HepG2 (cell line): Measurements from ENCODE around the gene PLXNA1. TPM values are rescaled to one million over a fixed set of nuclear protein-coding genes. Genes with fewer than 3 reads are reported as not detected.

Experiments
- ATAC-seq: fragments of 200-7000 bp; cut with Tn5 transposase; 3 replicates; pipeline ENCODE4 v1.9.1; 2020; ENCODE audit warnings: mild to moderate bottlenecking, moderate library complexity
- BruUV-seq: library from RNA; stranded (reverse); fragments of 400-500 nt; replicated peaks from 2 replicates; lab custom pipeline; 2021; lab: Mats Ljungman, UMichigan
- CTCF ChIA-PET: fragments of 300-600 bp; formaldehyde crosslinking; extraction: SDS; loops from one replicate; lab custom pipeline; 2021; ENCODE audit warnings: low total read pairs, inconsistent platforms, low intra/inter-chr PET ratio; lab: Yijun Ruan, JAX
- POLR2A ChIA-PET: fragments of 350-600 bp; sonication (Branson Sonifier 250); formaldehyde crosslinking; loops from one replicate; lab custom pipeline; 2020; ENCODE audit warnings: antibody characterized with exemption, inconsistent platforms; lab: Yijun Ruan, JAX
- DNase-seq: peaks from one replicate; pipeline ENCODE4 v3.0.0-alpha.2; 2015; ENCODE audit warnings: low spot score
- FAIRE-seq: peaks from 3 replicates; lab custom pipeline; 2011; peaks lifted over from hg19 to GRCh38; lab: Jason Lieb, UNC
- H2AFZ ChIP-seq: one replicate; pipeline ENCODE4 v1.6.1; 2011; ENCODE audit warnings: low read length, inconsistent platforms
- H3K27ac ChIP-seq: fragments of 300-600 bp; 3 replicates; pipeline ENCODE4 v1.8.0; 2011; ENCODE audit warnings: mixed run types, mild to moderate bottlenecking, mixed read lengths, low read length, inconsistent platforms; ENCODE audit not compliant: insufficient read depth; ENCODE audit errors: extremely low read length
- H3K27me3 ChIP-seq, 2 experiments: fragments of 200-600 bp in 1 of 2; 2 replicates in 1 of 2; 3 replicates in 1 of 2; pipeline versions ENCODE4 v1.6.0 to v1.8.0; 2011; ENCODE audit warnings: low read length in 2 of 2, mild to moderate bottlenecking in 2 of 2, moderate library complexity in 2 of 2, inconsistent platforms in 1 of 2; ENCODE audit not compliant: insufficient read depth in 2 of 2, control insufficient read depth in 1 of 2
- H3K36me3 ChIP-seq, 2 experiments: fragments of 200-600 bp in 1 of 2; replicated peaks in 1 of 2; 2 replicates in 1 of 2; 3 replicates in 1 of 2; pipeline versions ENCODE4 v1.5.1 to v1.8.0; 2011; ENCODE audit warnings: low read length in 2 of 2, inconsistent platforms in 1 of 2; ENCODE audit not compliant: insufficient read depth in 2 of 2, control insufficient read depth in 1 of 2
- H3K4me1 ChIP-seq: 2 replicates; pipeline ENCODE4 v1.5.1; 2012; ENCODE audit warnings: low read length, inconsistent platforms; ENCODE audit not compliant: insufficient read depth
- H3K4me2 ChIP-seq: 2 replicates; pipeline ENCODE4 v1.6.0; 2011; ENCODE audit warnings: low read depth, low read length, inconsistent platforms
- H3K4me3 ChIP-seq, 3 experiments: fragments of 200-600 bp in 1 of 3; sonication (generic), shearing (Covaris generic) in 1 of 3; replicated peaks in 1 of 3; 2 replicates each; pipeline ENCODE4 v1.5.1; 2011 to 2016; ENCODE audit warnings: low read length in 3 of 3, inconsistent platforms in 2 of 3, low read depth in 2 of 3, mild to moderate bottlenecking in 2 of 3, control low read depth in 1 of 3, mixed read lengths in 1 of 3; ENCODE audit not compliant: insufficient read depth in 1 of 3
- H3K79me2 ChIP-seq: one replicate; pipeline ENCODE4 v1.6.1; 2011; ENCODE audit warnings: low read length, inconsistent platforms; ENCODE audit not compliant: insufficient read depth
- H3K9ac ChIP-seq: 2 replicates; pipeline ENCODE4 v1.6.0; 2011; ENCODE audit warnings: mild to moderate bottlenecking, low read depth, low read length, inconsistent platforms; ENCODE audit not compliant: insufficient read depth
- H3K9me3 ChIP-seq: 2 replicates; pipeline ENCODE4 v1.5.1; 2012; ENCODE audit warnings: mild to moderate bottlenecking, low read length
- H4K20me1 ChIP-seq: 2 replicates; pipeline ENCODE4 v1.6.0; 2011; ENCODE audit warnings: inconsistent platforms, mild to moderate bottlenecking, low read length, moderate library complexity; ENCODE audit not compliant: insufficient read depth
- DPF2 ChIP-seq: sonication (generic); formaldehyde crosslinking; IDR thresholded peaks from 2 replicates; pipeline ENCODE4 v1.4.0; 2020; ENCODE audit warnings: mild to moderate bottlenecking, low read depth, missing genetic modification reagents, borderline replicate concordance
- EP300 ChIP-seq, 3 experiments: sonication (generic) in 1 of 3; formaldehyde crosslinking in 1 of 3; IDR thresholded peaks; 2 replicates each; pipeline versions ENCODE4 v1.5.1 to v1.6.1; 2011 to 2020; ENCODE audit warnings: low read depth in 2 of 3, low read length in 2 of 3, borderline replicate concordance in 1 of 3, improper control_type of control experiment in 1 of 3, mild to moderate bottlenecking in 1 of 3, missing genetic modification reagents in 1 of 3, moderate library complexity in 1 of 3
- MED13 ChIP-seq: sonication (generic); formaldehyde crosslinking; IDR thresholded peaks from 2 replicates; pipeline ENCODE4 v1.5.0; 2020; ENCODE audit warnings: missing genetic modification reagents
- MIER3 ChIP-seq: IDR thresholded peaks from 2 replicates; pipeline ENCODE4 v1.6.1; 2016; ENCODE audit warnings: missing compliant biosample characterization, borderline replicate concordance
- REPIN1 ChIP-seq: sonication (generic); formaldehyde crosslinking; IDR thresholded peaks from 2 replicates; pipeline ENCODE4 v1.8.0; 2022; ENCODE audit warnings: missing genetic modification reagents, low read depth, mild to moderate bottlenecking, borderline replicate concordance
- SRSF9 ChIP-seq: fragments of 200-400 bp; formaldehyde crosslinking; IDR thresholded peaks from 2 replicates; pipeline ENCODE4 v1.6.1; 2018; ENCODE audit warnings: borderline replicate concordance, mild to moderate bottlenecking, low read depth, low read length; ENCODE audit not compliant: insufficient read depth, poor library complexity, severe bottlenecking
- ZNF441 ChIP-seq: sonication (generic); formaldehyde crosslinking; IDR thresholded peaks from 2 replicates; pipeline ENCODE4 v1.7.0; 2021; ENCODE audit warnings: missing genetic modification reagents, borderline replicate concordance
- WGBS: methylation state at CpG from one replicate; pipeline ENCODE4 v1.1.6; 2017; ENCODE audit warnings: low lambda C conversion rate; 5-methylcytosine and 5-hydroxymethylcytosine counted together
- in situ Hi-C: cut with HindIII; loops from 2 replicates; pipeline ENCODE4 v1.10.0; 2017; ENCODE audit warnings: low pct_unique_long_range_greater_than_20kb; ENCODE audit not compliant: extremely low pct_ligation_motif_present
- intact Hi-C: fragments of 100-400 bp; cut with micrococcal nuclease; formaldehyde crosslinking; loops from one replicate; pipeline ENCODE4 v1.10.0; 2022; ENCODE audit not compliant: unreplicated experiment
- polyA plus RNA-seq, 8 experiments: library from polyadenylated mRNA; depleted of rRNA in 3 of 8; stranded (reverse) in 7 of 8; unstranded in 1 of 8; fragments of >200 nt; fragmentation: Illumina TruSeq in 4 of 8; extraction: Trizol in 4 of 8; gene quantifications; 2 replicates each; pipeline versions ENCODE4 v1.2.1 to v1.2.3, GENCODE V29; 2011 to 2016; ENCODE audit warnings: low read depth in 4 of 8, missing spikeins in 1 of 8, mixed read lengths in 1 of 8; ENCODE audit not compliant: insufficient read depth in 1 of 8
- total RNA-seq, 5 experiments: library from RNA; depleted of rRNA; stranded (reverse); fragments of >200 nt; fragmentation: Illumina TruSeq; extraction: Trizol; gene quantifications; 2 replicates each; pipeline ENCODE4 v1.2.3, GENCODE V29; 2016; ENCODE audit warnings: low read depth in 1 of 5
- TF ChIP-seq, protein P1 (sequence below), 2 experiments: fragments of 450-650 bp in 1 of 2; sonication (generic) in 1 of 2; formaldehyde crosslinking in 1 of 2; IDR thresholded peaks; 2 replicates each; pipeline versions ENCODE4 v1.6.1 to v1.8.0; 2016 to 2022; ENCODE audit warnings: antibody characterized with exemption in 1 of 2, mild to moderate bottlenecking in 1 of 2, missing genetic modification reagents in 1 of 2
- TF ChIP-seq, protein P2 (sequence below): sonication (generic); formaldehyde crosslinking; conservative IDR thresholded peaks from 2 replicates; pipeline ENCODE4 v1.8.0; 2022; ENCODE audit warnings: mild to moderate bottlenecking, moderate library complexity, missing genetic modification reagents

Gene PLXNA1
- total and polyA plus RNA-seq, 2 of the 13 experiments (the other 11 are each of a cell fraction or from before 2014, with no cell fraction given) = 16.6 to 18.2 TPM

GRCh38 chr3:126934991-126935390 lies 47.9 kb upstream of the PLXNA1 start (continued):
- TF ChIP-seq MED13 (CRISPR knock-in tag) = no peak

GRCh38 chr3:126935756-126936509 lies 47.0 kb upstream of the PLXNA1 start:
- Histone ChIP-seq H3K27me3 (no peaks in the 10 kb centered on the region), H3K4me3 (no peak overlapping the region), H3K36me3 (peaks cover 0 to 1% of the 10 kb centered on the region in 2 experiments; a peak in 1 of 5 replicates), H3K4me2 (no peak overlapping the region), H3K27ac (no peak overlapping the region), H4K20me1 (no peaks in the 10 kb centered on the region), H3K9ac (no peak overlapping the region), H3K79me2 (no peaks in the 10 kb centered on the region), H3K9me3 (no peaks in the 10 kb centered on the region), H3K4me1 (no peaks in the 10 kb centered on the region), H2AFZ (no peak overlapping the region)
- WGBS = 98% methylated on average over 4 of the region's 4 CpGs
- DNase-seq (no peak), ATAC-seq (no peak), FAIRE-seq (no peak)
- BruUV-seq = no TSS peak
- CTCF ChIA-PET = no interaction called here
- intact Hi-C loops (no loop called here), in situ Hi-C loops (no loop called here)
- POLR2A ChIA-PET = no interaction called here
- TF ChIP-seq SRSF9 = no peak
- no peak for TF ChIP-seq MIER3 (CRISPR knock-in tag)
- no peak for TF ChIP-seq EP300 (IDR thresholded peaks at IDR 0.05; ENCODE audit: low read depth in 2 of 2, low read length in 2 of 2)
- TF ChIP-seq EP300 (CRISPR knock-in tag; IDR thresholded peaks at IDR 0.05; ENCODE audit: borderline replicate concordance) = no peak
- TF ChIP-seq DPF2 (CRISPR knock-in tag) = no peak
- TF ChIP-seq, protein P1, sequence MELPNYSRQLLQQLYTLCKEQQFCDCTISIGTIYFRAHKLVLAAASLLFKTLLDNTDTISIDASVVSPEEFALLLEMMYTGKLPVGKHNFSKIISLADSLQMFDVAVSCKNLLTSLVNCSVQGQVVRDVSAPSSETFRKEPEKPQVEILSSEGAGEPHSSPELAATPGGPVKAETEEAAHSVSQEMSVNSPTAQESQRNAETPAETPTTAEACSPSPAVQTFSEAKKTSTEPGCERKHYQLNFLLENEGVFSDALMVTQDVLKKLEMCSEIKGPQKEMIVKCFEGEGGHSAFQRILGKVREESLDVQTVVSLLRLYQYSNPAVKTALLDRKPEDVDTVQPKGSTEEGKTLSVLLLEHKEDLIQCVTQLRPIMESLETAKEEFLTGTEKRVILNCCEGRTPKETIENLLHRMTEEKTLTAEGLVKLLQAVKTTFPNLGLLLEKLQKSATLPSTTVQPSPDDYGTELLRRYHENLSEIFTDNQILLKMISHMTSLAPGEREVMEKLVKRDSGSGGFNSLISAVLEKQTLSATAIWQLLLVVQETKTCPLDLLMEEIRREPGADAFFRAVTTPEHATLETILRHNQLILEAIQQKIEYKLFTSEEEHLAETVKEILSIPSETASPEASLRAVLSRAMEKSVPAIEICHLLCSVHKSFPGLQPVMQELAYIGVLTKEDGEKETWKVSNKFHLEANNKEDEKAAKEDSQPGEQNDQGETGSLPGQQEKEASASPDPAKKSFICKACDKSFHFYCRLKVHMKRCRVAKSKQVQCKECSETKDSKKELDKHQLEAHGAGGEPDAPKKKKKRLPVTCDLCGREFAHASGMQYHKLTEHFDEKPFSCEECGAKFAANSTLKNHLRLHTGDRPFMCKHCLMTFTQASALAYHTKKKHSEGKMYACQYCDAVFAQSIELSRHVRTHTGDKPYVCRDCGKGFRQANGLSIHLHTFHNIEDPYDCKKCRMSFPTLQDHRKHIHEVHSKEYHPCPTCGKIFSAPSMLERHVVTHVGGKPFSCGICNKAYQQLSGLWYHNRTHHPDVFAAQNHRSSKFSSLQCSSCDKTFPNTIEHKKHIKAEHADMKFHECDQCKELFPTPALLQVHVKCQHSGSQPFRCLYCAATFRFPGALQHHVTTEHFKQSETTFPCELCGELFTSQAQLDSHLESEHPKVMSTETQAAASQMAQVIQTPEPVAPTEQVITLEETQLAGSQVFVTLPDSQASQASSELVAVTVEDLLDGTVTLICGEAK (IDR thresholded peaks at IDR 0.05) = no peak
- TF ChIP-seq, protein P1 (CRISPR knock-in tag; IDR thresholded peaks at IDR 0.05) = no peak
- TF ChIP-seq REPIN1 (CRISPR knock-in tag) = no peak
- TF ChIP-seq, protein P2, sequence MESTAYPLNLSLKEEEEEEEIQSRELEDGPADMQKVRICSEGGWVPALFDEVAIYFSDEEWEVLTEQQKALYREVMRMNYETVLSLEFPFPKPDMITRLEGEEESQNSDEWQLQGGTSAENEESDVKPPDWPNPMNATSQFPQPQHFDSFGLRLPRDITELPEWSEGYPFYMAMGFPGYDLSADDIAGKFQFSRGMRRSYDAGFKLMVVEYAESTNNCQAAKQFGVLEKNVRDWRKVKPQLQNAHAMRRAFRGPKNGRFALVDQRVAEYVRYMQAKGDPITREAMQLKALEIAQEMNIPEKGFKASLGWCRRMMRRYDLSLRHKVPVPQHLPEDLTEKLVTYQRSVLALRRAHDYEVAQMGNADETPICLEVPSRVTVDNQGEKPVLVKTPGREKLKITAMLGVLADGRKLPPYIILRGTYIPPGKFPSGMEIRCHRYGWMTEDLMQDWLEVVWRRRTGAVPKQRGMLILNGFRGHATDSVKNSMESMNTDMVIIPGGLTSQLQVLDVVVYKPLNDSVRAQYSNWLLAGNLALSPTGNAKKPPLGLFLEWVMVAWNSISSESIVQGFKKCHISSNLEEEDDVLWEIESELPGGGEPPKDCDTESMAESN (CRISPR knock-in tag) = no peak
- TF ChIP-seq ZNF441 (CRISPR knock-in tag) = no peak
